ENCODE measurements around the gene GJD2.

Gene GJD2

DNA sequence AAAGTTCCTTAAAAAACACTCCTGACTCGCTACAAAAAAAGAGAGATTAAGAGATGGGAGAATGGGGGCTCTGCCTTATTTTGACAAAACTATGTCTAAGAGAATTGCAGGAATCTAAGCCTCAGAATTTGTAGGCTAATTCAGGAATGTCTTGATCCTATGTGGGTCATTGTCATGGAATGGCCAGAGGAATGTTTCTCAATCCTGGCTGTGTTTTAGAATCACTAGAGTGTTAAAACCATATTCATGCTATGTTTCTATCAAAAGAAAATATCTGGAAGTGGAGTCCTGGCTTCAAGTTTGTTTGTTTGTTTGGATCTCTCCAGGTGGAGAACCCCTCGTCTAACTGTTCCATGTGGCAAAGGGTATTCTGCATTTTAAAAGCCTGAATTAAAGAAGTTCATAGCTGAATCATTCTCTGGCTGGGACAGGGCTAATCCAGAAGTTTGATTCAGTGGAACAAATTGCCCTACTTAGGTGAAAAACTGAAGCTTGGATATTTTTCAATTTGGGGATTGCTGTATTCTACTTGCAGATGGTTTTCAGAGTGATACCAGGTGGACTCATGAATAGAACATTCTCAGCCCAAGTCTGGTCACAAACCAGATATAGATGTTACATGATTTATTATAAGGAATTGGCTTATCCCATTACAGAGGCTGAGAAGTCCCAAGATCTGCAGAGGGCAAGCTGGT, 28.2 kb downstream of the GJD2 start:
- in situ Hi-C loops (cut with MboI; ENCODE audit: low sequenced_read_pairs): no loop called here

DNA sequence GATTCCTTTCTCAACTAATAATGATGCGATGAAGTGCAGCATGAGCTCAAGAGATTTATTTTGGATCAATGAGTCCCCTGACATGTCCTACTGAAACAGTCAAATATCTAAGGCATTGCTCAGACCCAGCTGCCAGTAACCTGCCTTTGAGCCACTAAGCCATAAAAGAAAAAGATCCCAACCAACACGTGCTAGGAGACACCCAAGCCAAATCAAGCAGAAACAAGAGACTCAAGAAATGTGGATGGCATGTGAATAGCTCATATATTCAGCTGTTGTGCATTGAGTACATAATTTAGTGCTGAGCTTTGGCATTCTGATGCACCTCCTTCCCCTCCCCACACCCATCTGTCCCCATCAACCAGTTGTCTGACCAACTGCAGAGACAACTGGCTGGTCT, 29.2 kb downstream of the GJD2 start:
- in situ Hi-C loops (cut with MboI; ENCODE audit: low sequenced_read_pairs): no loop called here

DNA sequence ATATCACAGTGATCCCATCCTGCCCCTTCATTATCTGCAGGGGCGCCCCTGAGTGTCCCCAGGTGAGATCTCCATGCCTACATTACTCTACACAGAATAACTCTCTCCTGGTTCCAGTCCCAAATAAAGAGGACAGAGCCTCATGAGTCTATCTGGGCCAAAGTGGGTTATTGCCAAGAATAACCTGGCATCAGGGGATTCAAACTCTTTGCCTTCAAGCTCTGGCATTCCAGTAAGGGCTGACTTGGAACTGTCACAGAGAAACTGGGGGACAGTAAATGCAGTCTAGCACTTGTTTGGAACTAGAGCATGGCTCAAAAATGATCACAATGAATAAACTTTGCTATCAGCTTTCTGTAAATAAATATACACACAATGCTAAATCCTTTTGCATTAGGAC, 30.3 kb downstream of the GJD2 start:
- in situ Hi-C loops (cut with MboI; ENCODE audit: low sequenced_read_pairs): no loop called here

DNA sequence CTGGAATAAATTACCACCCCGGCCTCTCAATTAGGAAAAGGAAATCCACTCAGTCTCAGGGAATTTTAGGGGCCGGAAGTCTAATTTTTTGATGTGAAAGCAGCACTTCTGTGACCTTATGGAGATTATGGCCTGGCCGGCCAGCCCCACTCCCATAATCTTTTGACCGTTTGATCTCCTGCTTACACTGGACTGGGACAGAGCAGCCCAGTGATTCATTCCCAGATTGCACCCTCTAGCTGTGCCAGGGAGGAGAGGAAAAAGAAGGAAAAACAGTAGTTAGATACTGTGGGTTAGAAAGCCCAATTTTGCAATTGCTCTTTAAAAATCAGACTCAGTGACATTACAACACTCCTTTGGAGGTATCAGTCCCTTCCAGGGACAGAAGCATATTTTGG, 32.4 kb downstream of the GJD2 start:
- in situ Hi-C loops (cut with MboI; ENCODE audit: low sequenced_read_pairs): no loop called here

DNA sequence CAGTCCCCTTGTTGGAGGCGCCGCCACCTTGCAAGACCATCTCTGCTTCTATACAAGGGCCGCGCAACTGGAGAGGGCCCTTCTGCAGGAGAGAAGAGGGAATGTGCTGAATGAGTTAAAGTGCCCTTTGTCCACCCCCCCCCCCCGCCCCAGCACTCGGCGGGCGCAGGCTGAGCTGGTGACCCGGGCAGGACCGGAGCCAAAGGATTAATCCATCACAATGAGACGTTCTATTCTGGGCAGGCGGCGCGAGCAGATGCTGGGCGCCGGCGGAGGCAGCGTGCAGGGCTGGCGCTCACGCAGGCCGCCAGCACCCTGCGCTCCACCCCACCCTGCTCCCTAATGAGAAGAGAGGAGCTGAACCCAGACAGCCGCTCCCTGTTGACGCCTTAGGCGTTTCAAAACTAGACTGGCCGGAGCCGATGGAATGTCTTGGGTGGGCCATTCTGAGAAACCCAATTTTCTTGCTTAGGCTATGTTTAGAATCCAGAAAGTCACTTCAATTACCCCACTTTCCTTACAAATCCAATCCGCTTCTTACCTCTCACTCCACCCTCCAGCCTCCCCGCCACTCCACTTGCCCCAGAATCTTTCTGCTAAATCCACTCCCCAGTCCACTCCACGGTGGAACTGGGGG, 32.9 kb downstream of the GJD2 start:
- in situ Hi-C loops (cut with MboI; ENCODE audit: low sequenced_read_pairs): no loop called here

DNA sequence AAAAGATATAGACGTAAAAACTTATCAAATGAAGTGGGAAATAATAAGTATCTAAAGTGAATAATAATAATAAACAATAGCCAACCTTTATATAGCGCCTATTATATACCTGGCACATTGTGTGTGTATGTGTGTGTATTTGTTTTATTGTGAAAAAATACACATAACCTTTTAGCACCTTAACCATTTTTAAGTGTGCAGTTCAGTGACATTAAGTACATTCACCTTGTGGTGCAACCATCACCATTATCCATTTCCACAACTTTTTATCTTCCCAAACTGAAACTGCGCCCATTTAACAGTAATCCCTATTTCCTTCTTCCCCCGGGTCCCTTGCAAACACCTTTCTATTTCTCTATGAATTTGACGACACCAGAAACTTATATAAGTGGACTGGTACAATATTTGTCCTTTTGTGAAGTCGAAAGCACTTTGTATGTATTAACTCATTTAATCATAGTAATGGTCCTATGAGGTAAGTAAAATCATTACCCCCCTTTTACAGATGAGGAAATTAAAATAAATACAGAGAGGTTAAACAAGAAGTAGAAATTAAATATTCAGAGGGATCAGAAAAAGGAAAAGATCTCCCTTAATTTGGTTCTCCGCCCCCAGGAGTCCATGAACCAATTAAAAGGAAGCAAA, 33.5 kb downstream of the GJD2 start:
- in situ Hi-C loops (cut with MboI; ENCODE audit: low sequenced_read_pairs): no loop called here

DNA sequence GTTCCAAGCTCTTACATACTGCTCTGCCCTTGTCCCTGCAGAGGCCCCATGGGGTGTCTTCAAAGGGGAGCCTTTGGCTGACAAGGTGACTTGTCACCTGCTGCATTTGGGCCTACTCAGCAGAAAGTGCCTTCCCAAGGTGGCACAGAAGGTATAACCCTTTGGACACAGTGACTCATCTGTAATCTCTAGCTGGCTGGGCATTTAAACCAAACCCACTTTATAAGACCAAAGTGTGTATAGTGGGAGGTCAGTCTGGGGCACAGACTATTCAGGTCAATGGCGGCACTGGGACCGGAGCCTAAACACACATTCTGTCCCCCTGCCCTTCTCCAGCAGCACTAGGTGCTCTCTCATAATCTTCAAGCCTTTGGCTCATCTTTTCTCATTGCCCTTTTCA, 35.1 kb downstream of the GJD2 start:
- in situ Hi-C loops (cut with MboI; ENCODE audit: low sequenced_read_pairs): no loop called here

DNA sequence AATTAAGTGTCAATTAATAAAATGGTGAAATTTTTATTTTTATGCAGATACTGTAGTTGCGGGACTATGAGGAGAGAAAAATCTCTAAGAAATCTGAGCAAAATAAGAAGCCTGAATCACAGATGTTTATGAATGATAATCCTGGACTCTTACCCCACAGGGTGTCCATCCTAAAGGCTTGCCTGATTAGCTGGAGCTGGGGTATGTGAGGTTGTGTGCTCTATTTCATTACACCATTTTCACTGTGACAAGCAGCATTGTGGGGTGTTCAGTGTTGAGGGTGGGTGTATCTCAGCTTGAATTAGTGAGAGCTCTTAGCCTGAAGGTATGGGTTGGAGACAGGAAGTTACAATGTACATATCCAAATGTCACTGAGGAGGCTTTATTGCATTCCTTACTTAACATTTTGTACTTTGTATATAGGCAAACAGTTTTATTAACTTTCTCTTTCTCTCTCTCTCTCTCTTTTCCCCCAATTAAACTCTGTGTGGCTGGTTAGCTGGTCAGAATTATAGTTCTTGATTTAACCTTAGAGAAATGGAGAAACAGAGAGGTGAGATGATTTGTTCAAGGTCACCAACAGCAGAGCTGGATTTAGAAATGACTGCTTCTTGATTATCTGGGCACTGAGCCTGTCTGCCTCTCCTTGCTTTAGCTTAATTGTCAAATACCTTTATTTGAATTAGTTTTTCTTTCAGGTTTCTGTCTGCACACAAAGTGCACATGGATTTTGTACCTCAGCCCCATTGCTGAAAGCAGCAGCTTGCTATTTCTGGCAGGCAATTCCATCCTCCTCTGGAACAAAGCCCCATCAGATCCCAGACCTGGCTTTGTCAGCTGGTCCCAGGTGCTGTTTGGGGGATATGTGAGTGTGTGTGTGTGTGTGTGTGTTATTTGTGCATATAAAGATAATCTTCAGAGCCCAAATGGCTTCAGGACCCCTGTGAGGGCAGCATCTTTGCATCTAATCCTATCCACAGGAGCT, 35.8 kb downstream of the GJD2 start:
- in situ Hi-C loops (cut with MboI; ENCODE audit: low sequenced_read_pairs): no loop called here

DNA sequence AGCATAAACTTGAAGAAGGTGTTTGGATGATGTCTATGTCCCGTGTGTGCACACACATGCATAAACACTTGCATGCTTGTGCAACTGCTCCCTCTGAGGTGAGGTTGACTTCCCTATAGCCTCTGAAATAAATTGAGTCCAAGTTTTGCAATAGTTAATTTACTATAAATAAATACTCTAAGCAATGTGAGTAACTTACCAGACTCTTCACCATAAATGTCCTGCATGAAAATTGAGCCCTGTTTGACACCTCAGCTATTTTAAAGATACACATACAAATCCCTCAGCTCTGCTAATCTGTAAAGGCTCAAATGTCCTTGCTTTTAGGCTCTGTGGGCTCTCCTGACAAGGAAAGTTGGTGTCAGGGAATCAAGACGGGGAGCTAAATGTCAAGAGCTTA, 37.1 kb downstream of the GJD2 start:
- in situ Hi-C loops (cut with MboI; ENCODE audit: low sequenced_read_pairs): no loop called here

DNA sequence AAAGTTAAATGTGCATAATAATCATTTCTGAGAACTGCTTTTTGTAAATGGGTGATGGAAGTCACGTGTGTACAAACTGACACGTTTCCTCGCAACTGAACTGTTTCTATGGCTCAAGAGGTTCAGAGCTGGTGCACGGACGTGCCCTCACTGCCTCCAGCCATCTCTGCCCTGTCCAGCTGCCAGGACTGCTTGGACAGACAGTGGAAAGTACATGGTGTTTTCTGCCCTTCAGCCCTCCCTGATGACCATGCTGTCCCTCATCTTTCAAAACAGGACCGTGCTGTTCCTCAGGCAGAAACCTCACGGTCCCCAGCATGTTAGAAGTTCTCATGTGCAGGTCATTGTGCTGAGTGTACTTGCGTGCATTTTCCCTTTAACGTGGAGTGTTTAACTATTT, 38.7 kb downstream of the GJD2 start:
- in situ Hi-C loops (cut with MboI; ENCODE audit: low sequenced_read_pairs): no loop called here

DNA sequence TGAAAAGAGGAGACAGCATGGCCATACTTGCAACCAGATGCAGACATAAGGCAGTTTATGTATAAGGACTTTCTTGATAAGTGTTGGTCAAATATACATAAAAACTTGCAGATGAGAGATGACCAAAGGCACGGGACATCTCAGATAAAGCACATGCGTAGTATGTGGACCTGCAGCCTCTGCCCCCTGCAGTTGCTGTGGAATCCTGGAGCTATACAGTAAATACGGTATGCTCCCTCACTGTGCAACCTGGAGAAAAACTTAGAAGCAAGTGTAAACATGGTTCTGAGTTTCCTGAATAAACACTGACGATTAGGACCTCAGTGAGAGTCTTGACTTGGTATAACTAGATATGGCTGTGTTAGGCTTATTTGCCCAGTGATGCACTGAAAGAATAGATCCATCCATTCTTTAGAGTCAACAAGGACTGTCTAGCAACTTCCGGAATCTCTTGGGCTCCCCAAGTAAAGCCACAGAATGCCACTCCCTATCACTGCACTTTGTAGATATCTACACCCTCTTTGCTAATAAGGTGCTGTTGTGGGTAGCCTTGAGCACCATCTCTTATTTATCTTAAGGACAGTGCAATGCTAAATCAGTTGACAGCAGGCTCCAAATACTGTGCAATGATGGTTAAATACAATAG, 40.2 kb downstream of the GJD2 start:
- in situ Hi-C loops (cut with MboI; ENCODE audit: low sequenced_read_pairs): no loop called here

DNA sequence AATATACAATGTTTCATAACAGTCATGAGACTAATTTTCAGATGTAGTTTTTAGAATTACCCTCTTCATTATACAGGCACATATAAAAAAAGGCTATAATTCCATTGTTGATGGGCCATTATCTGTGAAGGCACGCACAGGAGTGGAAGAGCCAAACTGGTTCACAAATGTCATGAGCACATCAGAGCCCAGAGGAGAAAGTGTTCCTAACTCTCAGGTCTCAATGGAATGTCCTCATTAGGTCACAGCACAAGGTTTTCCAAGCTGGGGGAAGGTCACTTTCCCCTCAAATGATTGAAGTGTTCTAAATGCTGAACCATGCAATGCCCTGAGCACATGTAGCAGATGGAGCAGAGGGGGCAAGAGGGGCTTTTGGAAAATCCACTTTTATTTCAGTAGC, 41.2 kb downstream of the GJD2 start:
- in situ Hi-C loops (cut with MboI; ENCODE audit: low sequenced_read_pairs): no loop called here

DNA sequence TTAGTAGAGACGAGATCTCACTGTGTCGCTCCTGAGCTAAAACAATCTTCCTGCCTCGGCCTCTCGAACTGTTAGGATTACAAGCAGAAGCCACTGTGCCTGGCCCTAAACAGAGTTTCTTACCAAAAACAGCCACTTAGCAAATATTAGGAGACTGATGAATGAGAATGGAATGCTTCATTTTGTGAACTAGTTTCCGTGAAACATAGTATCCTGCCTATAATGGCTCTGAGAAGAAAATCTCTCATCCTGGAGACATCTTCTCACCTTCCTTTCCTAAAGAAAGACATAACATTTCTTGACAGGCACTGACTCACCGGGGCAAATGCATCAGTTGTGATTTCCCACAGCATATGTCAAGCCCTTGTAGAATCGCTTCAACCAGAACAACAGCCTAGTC, 44.9 kb downstream of the GJD2 start:
- in situ Hi-C loops (cut with MboI; ENCODE audit: low sequenced_read_pairs): no loop called here

DNA sequence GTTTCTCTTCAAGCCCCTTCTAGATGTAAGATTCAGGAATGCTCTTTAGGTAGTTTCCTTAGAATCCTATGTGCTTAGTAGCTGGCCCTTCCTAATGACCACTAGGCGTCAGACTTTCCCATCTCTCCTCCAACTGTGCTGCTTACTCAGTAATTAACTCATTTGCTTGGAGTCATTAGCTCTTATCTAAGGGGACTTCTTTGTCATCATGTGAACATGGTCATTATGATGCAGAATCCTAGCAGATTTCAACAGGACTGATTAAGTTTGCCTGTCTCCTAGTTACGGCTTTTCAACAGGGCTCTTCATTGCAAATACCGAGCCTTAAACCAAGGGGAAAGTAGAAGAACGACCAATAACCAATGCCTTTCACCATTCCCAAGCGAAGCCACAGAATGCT, 46.4 kb downstream of the GJD2 start:
- in situ Hi-C loops (cut with MboI; ENCODE audit: low sequenced_read_pairs): no loop called here

DNA sequence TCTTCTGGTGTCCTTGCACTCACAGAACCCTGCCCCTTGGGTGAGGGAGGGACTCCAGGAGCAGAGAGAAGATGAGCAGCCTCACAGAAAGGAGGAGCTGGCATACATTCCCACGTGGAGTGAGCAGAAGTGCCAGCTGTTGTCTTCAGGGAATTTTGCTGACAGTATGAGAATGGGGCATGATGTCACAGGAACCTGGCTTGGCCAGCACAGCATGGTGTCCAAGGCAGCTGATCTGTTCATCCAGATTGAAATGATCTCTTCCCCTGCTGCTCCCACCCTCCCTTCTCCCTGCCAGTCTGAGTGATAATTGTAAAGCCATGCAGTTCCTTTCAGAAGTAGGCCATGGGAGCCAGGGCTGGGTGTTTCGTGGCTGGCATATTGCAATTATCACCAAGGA, 53.3 kb downstream of the GJD2 start:
- in situ Hi-C loops (cut with MboI; ENCODE audit: low sequenced_read_pairs): no loop called here

All from HL-60/S4 treated with phorbol 12-myristate 13-acetate at 8.2 ng/mL for 4 days and 3 days (cell line).